Sciatic nerve (tissue), 2 donors: ENCODE data around the gene ELMO1. TPM values are rescaled to one million over a fixed set of nuclear protein-coding genes. Genes with fewer than 3 reads are reported as not detected.
"Not testable (repeated sequence)": the region's sequence is repeated elsewhere in the genome, so short reads cannot be mapped to it uniquely, and the experiment has no call there.

ENCODE experiments used
- ATAC-seq: fragments of 200-7000 bp; cut with Tn5 transposase; one replicate; pipeline ENCODE4 v1.9.1; 2020; ENCODE audit warnings: mild to moderate bottlenecking, moderate library complexity
- DNase-seq: peaks from one replicate; pipeline ENCODE4 v3.0.0-alpha.2; 2020; ENCODE audit warnings: low spot score
- intact Hi-C: fragments of 100-400 bp; cut with DNase I; formaldehyde crosslinking; loops from one replicate; pipeline ENCODE4 v1.14.2; 2022
- total RNA-seq: library from RNA; stranded (reverse); fragmentation: NEBNext Ultra II Directional; extraction: Animal tissue kit (Norgen Biotek cat#: 25700); gene quantifications from one replicate; pipeline ENCODE4 v1.2.1, GENCODE V29; 2021
- donor health status: DM: no; HTN: no; CAD: no.
- donor health status: DM: no; HTN: no; CAD: no.

The ELMO1 gene
- total RNA-seq, 1 donor from 2014 or later, result 151 TPM

DNA sequence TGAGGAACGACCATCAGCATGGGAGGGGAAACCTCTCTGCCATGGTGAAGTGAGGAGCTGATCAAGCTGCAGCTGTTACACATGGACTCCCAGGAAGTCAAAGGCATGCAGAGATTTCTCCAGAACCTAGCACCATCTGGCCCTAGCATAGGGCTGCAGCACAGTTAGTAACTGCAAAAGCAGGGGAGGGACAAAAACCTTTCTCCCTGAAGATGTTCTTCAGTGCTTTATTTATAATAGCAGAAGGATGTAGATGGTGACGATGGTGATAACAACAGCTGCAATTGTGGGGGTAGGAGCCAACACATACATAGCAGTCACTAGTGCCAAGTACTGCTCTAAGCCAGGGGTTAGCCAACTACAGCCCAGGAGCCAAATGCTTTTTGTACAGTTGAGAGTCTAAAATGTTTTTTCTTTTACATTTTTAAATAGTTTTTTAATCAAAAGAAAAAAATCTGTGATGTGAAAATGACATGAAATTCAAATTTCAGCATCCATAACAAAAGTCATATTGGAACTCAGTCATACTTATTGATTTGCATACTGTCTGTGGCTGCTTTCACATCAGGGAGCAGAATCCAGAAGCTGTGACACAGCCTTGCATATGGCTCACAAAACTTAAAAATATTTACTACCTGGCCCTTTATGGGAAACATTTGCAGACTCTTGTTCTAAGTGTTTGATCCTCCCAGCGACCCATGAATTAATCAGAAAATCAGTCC is 299.5 kb downstream of the ELMO1 start:
- ATAC-seq (no peak), DNase-seq (no peak)
- intact Hi-C loops, result no loop called here

DNA sequence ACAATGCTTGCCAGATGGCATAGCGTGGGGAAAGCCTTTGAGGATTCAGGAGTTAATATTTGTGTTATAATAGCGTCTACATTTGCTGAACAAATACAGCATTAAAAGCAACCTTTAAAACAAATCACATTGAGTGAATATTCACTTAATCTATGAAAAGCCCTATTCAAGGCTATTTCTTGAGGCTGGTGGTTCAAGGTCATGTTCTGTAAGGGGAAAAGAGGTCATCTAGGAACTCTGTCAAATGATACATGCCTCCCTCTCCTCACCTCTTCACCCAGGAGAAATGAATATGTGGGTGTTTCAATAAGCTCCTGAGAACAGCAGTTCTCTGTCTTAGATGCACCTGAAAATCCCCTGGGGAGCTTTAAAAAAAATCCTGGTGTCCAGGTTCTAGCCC is 303.0 kb downstream of the ELMO1 start:
- ATAC-seq (no peak), DNase-seq (no peak)
- intact Hi-C loops, result no loop called here

- no peak for ATAC-seq
- DNase-seq, result no peak
- intact Hi-C loops, result no loop called here
These were observed 304.2 kb downstream of the ELMO1 start for GRCh38 chr7:37144423-37144822.

DNA sequence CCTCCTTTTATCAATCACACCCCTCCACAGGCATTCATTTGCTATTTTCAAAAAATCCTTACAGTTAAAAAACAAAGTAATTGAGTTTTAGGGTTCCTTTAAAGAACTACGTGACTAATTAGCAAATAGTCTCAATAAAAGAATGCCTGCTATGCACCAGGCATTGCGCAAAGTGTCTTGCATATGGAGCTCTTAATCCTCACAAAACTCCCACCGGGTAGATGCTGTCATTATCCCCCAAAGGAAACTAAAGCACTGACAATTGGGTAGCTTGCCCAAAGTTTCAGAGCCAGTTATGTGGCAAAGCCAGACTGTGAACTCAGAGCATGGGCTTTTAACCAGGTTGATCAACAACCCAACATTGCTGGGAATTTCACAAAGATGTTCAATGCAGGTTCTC is 305.7 kb downstream of the ELMO1 start:
- no peak for DNase-seq
- no peak for ATAC-seq
- intact Hi-C loops, result no loop called here

GRCh38 chr7:37141742-37142141 is 306.9 kb downstream of the ELMO1 start:
- intact Hi-C loops, result no loop called here
- DNase-seq (no peak), ATAC-seq (no peak)

DNA sequence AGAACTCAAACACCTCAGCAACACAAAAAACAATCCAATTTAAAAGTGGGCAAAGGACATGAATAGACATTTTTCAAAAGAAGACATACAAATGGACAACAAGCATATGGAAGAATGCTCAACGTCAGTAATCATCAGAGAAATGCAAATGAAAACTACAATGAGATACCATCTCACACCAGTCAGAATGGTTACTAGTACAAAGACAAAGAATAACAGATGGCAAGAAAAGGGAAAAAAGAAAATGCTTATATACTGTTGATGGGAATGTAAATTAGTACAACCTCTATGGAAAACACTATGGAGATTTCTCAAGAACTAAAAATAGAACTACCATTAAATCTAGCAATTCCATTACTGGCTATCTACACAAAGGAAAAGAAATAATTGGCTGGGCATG is 314.8 kb downstream of the ELMO1 start:
- ATAC-seq, DNase-seq, intact Hi-C loops: not testable (repeated sequence)

DNA sequence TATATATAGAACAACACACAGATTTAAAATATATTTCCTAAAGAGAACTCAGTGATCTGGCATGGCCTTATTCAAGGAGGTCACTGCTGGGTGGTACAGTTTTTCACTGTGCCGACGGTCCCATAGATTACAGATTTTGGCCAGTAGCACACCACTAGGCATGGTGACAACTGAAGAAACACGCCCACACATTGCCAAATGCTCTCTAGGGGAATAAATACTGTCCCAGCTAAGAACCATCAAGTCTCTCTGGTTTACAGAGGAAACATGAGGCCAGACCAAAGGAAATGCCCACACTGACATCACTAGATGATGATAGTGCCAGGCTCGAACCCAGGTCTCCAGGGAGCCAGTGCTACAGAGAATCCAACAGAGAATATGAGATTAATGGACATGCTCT is 316.8 kb downstream of the ELMO1 start:
- no peak for ATAC-seq
- intact Hi-C loops, result no loop called here

GRCh38 chr7:37129035-37129425 is 319.6 kb downstream of the ELMO1 start:
- no peak for ATAC-seq
- intact Hi-C loops, result no loop called here
- DNase-seq, result no peak

More for the DNA sequence above, 316.8 kb downstream of the ELMO1 start:
- DNase-seq, result no peak

DNA sequence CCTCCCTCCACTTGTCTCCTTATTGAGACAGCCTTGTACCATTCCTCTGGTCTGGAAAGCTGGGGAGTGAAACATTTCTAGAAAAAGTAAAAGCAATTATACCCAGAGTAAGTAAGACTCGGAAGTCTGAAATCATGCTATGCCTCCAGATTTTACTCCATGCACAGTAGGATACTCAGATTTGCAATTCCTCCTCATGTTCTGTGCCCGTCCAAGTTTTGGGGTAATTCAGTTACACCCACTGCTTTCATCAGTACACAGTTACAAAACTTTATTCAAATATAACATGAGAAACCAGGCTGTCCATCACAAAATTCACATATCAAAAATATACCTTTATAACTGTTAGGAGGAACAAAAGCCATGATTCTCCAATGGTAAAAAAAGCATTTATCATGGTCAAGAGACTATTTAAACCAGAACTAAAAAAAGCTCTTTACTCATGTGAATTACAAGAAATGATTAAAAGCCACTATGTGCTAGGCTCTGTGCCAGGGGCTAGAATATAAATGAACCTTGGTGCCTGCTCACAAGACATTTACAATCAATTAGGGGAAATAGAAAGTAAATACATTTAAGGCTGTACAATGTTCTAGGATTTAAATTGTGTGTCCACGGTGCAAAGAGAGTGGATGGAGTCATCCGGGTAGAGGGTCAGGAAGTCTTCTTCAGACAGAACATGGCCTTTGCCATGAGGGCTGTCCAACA is 320.2 kb downstream of the ELMO1 start:
- no peak for DNase-seq
- intact Hi-C loops, result no loop called here
- no peak for ATAC-seq

GRCh38 chr7:37119296-37119860 is 329.3 kb downstream of the ELMO1 start:
- DNase-seq (no peak), ATAC-seq (no peak)
- intact Hi-C loops, result no loop called here

- ATAC-seq (no peak), DNase-seq (no peak)
- intact Hi-C loops, result no loop called here
These were observed 330.7 kb downstream of the ELMO1 start for GRCh38 chr7:37118004-37118403.

DNA sequence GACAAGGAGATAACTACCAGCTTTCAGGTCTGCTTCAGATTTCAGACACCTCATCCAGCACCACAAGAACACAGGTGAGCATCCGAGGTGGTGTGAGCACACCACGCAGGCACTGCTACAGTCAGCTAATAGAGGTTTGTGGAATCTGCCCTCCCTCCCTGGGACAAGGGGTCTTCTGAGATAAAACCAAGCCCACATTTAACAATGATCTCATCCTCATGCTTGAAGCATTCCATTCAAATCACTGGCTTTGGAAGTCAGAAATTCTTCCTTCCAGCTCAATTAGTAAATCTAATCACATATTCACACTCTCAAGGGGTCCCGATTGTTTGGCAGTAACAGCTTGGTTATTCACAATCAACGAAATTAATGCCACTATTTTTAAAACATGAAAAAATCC is 331.4 kb downstream of the ELMO1 start:
- no peak for DNase-seq
- intact Hi-C loops, result no loop called here
- no peak for ATAC-seq

GRCh38 chr7:37116093-37116701 is 332.5 kb downstream of the ELMO1 start:
- no peak for ATAC-seq
- DNase-seq, result no peak
- intact Hi-C loops, result no loop called here

GRCh38 chr7:37113661-37114355 is 334.9 kb downstream of the ELMO1 start:
- no peak for ATAC-seq
- DNase-seq, result no peak
- intact Hi-C loops, result no loop called here

DNA sequence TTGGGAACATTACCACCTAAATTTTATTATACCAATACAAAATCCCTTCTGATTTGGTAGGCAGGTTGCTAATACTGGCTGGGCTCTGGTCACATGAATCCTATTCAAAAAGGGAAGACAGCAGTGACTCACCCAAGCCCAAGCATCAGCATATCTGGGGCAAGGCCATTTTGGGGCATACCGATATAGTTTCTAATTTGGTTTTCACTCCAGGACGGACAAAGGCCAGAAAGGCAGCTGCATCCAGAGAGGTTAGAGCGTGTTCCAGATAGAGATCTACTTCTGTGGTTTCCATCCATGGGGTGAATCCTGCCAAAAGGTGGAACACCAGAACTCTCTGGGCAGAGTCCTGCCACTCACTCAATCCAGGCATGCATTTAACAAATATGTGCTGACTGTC is 335.8 kb downstream of the ELMO1 start:
- intact Hi-C loops, result no loop called here
- ATAC-seq (no peak), DNase-seq (no peak)

- ATAC-seq, result no peak
- intact Hi-C loops, result no loop called here
- DNase-seq, result no peak
These were observed 336.4 kb downstream of the ELMO1 start for GRCh38 chr7:37112218-37112617.

DNA sequence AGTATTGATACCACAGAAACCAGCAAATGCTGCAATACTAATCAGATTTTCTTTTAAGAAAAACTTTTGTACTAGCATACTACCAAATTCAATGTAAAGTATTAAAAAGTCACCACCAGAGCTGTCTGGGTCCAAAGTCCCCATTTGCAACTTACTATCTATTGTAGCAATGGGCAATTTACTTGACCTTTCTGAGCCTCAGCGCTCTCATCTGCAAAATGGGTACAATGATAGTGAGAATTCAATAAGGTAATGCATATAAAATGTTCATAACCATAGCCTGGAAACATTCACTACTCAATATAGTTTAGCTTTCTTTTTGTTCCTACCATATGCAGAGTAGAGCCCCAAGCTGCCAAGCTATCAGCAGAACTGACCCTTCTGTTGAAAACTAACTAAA is 337.2 kb downstream of the ELMO1 start:
- intact Hi-C loops, result no loop called here
- ATAC-seq (no peak), DNase-seq (no peak)

DNA sequence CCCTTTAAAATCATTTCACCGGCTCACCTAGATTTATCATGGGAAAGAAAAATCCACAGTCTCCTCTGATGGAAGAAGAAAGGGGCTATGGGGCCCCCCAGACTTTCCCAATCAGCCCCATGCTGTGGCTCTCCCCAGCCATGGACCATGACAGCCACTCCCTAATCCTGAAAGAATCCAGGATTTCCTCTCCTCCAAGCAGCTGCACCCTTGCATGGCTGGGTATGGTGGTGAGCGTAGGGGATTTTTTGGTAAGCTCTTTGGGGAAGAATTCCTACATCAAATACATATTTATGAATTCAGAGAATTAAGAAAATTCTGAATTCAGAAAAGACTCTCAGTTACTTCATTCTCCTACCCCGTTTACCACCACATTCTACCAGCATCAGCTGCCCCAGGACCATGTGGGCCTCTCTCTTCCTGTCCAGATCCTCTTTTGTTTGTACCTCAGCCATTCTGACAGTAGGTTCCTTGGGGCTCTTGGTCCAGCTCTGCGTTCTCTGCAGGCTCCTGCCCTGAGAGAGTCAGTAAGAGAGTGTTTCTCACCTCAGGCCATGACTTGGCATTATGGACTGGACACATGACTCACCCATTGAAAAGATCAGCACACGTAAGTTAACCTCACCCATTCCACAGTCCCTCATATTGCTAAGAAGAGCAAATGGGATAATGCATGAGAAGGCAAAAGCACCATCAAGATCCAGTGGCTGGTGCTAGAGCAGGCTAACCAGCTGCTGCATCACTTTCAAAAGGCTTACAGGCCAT is 337.8 kb downstream of the ELMO1 start:
- no peak for DNase-seq
- intact Hi-C loops, result no loop called here

DNA sequence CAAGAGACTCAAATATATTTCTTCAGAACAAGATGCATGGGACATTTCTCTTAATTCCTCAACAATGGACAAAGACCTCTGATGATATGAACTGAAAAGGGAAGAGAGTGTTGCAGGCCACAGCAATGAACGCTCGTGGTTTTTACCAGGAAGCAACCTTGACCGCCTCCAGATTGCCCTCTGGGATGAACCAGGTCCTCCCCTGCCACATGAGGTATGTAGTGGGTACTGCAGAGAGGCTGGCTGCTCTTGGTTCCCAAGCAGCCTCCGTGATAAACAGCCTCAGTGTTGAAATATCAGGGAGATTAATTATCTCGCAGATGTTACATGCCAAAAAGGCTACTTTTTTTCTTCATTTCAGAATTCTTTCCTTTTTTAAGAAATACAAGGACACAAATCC is 338.8 kb downstream of the ELMO1 start:
- intact Hi-C loops, result no loop called here
- no peak for DNase-seq
- ATAC-seq, result peak; percentile 70

More for the DNA sequence above, 337.8 kb downstream of the ELMO1 start:
- ATAC-seq, result no peak
